GM21515 (cell line): ENCODE measurements around the gene CFAP77.

Experiments used
- ATAC-seq: cut with Tn5 transposase; IDR thresholded peaks from one replicate; pipeline ENCODE4 v1.9.1; 2021; ENCODE audit not compliant: unreplicated experiment

The CFAP77 gene

DNA sequence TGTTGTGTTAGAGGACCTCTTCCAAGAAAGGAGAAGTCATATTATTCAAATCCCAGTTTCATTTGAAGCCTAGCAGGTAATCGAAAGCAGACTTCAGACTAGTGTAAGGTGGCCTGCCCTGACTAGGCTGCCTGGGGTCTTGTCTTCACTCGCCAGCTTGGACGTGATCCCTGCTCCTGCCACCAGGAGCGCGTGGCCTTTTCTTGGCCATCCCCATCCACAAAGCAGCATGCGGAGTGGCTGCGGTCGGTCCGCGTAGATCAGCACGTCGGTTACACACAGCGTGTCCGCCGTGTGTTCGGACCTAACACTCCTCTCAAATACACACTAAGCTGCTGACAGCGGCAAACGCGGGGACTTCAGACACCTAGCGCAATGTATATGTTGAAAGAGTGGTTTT lies 37.3 kb downstream of the CFAP77 start:
- no peak for ATAC-seq

DNA sequence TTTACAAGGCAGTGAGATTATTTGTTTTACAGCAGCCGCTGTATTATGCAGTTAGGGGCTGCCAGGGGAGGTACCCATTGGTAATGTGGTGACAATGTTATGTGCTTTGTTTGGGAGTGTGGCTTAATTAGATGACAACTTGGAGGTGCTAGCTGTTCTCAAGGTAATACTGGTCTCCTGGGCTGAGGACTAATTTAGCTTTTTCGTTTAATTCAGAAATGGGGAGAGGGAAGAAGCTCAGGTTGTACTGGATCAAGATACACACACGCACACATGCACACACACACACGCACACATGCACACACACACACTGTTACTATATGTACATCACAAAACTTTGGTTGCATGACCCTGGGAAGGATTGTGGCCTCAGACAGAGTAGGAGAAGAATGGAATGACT lies 37.9 kb downstream of the CFAP77 start:
- no peak for ATAC-seq

DNA sequence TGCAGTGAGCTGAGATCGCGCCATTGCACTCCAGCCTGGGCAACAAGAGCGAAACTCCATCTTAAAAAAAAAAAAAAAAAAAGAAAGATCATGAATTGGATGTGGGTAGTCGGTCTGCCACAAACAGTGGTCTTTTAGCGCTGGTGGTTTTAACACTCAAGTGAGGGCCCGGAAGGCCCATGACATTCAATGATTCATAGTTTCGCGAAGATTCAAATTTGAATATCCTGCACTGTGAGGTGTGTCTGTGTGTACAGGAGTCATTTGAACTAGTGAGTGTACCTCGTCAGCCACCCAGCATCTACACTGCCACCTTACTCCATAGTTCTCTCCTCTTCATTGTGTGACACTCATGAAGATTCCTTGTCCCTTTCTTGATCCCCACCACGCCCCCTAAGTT lies 41.3 kb downstream of the CFAP77 start:
- ATAC-seq: no peak

DNA sequence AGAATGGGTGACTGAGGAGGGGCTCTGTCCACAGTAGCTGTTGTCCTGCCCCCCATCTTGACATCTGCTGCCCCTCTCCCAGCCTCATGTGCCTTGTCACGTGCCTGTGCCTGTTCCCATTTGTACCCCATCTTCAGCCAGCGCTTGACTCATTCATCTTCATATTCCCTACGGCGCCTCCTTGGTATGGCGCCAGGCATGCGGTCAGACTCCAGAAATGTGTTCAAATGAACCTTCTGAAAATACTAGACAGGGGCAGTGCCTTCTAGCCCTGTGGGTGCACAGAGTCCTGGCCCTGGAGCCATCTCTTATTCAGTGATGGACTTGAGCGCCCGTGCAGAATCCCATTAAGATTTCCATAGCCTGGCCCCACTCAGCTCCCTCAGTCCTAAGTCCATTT lies 46.2 kb downstream of the CFAP77 start:
- ATAC-seq: no peak

DNA sequence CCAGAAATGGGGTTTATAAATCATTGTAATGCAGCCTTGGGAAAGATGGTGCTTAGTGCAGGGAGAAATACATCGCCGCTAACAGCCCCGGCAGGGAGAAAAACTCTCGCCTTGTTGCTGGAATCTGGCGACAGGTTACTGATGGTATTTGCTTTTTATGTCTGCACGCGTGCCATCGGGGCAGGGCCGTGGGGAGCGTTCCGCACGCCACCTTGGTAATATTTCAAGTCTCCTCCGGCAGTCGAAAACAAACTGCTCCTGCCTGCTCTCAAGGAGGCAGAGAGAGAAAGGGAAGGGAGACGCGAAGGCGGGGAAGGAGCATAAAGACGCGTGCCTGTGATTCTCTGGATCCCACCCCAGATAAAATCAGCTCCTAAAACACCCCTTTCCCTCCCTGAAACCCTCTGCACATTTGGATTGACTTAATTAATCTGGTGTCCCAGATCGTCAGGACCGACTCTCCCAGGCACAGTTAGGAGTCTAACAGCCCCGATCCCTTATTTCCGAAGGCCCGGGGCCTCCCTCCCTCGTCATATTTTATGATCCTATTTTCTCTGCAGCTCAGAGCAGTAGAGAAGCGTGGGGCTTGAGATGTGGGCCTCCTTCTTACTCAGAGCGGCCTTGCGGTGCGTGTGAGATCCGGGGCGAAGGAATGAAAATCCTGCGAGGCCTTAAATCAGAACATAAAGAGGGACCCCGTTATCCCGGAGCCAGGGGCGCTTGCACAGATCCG lies 47.7 kb downstream of the CFAP77 start:
- ATAC-seq: no peak

DNA sequence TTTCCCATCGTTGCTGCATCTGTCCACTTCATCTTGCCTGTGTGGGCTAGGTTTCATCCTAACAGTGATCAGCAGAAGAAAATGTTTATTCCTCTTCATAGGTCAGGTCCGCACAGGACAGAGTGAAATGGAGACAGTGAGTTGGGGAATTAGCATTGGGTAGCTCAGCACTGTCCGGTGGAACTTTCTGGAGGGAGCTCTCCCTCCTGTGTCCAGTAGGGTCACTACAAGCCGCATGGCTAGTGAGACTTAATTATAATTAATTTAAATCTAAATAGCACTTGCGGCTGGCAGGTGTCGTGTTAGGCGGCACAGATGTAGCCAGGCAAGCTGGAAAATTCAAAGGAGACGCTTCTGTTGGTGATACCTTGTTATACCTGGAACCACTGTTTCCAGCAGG lies 48.4 kb downstream of the CFAP77 start:
- ATAC-seq: no peak

DNA sequence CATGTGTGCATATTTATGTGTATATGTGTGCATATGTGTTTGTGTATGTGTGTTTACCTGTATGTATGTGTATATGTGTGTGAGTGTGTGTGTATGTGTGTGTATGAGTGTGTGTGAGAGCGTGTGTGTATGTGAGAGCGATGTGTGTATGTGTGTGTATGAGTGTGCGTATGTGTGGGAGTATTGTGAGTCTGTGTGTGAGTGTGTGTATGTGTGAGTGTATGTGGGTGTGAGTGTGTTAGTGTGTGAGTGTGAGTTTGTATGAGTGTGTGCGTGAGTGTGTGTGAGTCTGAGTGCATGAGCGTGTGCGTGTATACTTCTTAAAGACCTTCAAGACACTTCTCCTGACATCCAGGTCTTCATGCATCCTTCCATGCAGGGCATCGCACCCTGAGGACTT lies 49.6 kb downstream of the CFAP77 start:
- no peak for ATAC-seq

DNA sequence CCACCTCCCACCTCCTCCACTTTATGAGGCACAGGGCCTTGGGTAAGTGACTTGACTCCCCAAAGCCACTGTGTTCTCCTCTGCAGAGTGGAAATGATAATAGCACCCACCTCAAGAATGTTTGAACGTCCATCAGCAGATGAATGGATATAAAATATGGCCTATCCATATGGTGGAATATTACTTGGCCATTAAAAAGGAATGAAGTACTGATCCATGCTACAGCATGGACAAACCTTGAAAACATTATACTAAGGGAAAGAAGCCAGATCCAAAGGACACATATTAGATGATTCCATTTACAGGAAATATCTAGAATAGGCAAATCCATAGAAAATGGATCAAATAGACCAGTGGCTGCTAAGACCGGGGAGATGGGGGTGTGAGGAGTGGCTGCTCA lies 50.2 kb downstream of the CFAP77 start:
- ATAC-seq: no peak

DNA sequence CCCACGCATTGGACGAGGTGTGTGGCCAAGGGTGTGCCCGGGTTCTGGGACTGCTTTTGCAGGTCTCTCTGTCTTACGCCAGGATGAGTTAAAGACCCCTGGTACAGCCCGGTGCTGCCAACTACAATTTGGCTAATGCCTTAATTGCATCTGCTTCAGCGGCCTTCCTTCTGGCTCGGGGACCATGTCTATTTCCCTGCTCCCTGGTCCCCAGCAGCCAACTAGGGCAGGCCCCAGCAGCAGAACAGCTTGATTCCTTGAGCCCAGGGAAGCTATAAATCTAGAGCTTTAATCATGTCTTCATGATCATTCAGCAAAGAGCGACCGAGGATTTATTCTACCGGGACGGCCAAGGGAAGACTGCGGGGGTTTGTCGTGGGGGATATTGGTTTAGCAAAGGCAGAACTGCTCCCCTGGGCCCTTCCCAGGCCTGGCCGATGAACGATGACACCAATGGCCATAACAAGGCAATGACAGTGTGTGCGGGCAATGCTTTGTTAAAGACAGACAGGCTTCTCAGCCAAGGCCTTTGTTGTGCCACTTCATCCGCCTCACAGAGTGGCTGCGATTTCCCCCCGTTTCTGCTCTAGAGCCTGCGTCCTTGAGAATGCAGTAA lies 51.4 kb downstream of the CFAP77 start:
- ATAC-seq: no peak

DNA sequence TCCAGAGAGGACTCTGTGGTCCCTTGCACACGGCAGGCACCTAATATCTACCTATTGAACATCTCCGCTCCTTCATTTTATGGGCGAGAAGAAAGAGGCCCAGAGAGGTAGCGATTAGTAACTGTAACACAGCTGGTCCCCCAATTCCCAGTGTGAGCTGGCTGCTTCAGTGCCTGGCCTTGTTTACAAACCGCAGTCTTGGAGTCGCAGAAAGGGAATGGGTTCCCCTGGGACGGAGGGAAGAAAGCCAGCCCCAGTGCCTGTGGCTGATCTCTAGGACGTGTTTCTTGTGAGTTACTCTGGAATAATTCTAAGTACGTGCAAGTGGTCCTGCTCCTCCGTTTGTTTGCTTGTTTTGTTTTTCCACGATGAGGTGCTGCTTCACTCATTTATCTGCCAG lies 52.0 kb downstream of the CFAP77 start:
- ATAC-seq: no peak

DNA sequence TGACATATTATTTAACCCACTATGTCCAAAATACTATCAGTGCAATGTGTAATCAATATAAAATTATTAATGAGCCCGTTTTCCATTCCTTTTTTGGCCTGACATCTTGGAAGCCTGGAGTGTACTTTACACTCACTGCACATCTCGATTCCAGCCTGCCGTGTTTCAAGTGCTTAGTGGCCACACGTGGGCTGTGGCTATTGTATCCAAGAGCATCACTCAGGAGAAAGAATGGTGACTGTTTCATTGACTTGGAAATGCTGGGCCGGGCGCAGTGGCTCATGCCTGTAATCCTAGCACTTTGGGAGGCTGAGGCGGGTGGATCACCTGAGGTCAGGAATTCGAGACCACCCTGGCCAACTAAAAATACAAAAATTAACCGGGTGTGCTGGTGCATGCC lies 54.5 kb downstream of the CFAP77 start:
- ATAC-seq: no peak

DNA sequence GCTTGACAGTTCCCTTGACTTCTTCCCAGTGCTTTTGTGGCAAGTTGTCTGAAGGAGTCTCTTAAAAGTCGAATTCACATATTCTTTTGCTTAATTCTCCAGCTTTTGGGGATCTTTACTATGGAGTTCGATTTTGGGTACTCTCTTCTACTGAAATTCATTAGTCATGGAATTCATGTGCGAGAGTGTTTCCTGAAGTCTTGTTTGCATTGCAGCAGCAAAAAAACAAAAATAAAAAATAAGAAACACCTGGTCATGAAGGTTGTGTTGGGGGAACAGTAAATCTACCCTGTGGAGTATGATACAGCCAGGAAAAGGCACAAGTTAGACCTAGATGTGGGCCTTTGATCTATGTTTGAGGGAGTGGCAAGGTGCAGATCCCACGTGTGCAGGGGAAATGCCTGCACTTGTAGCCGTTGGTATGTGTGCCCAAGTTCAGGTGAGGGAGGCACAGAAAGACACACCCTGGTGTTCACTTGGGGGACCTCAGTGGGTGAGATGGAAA lies 55.2 kb downstream of the CFAP77 start:
- no peak for ATAC-seq

DNA sequence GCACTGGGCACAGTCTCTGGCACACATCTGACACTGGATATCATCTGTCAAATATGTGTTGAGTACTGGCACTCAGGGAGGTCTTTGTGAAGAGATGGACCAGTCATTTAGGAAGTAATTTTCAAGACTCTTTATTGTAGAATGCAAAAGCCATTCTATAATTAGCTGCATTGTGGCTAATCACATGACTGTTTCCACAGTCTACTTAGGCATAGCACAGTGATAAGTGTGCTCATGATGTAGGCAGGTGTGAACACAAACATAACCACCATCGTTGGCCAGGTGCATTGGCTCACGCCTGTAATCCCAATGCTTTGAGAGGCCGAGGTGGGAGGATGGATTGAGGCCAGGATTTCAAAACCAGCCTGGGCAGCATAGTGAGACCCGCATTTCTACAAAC lies 62.2 kb downstream of the CFAP77 start:
- no peak for ATAC-seq

DNA sequence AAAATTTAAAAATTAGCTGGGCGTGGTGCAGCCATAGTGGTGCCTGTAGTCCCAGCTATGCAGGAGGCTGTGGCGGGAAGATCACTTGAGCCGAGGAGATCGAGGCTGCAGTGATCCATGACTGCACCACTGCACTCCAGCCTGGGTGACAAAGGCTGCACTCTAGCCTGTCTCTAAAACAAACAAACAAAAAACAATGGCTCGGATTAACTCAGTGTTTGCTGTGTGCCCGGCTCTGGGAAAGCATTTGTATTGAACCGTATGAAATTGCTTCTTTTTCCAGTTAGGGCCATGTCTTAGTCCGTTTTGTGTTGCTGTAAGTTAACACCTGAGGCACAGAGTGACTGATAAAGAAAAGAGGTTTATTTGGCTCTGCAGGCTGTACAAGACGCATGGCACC lies 62.6 kb downstream of the CFAP77 start:
- ATAC-seq: no peak

DNA sequence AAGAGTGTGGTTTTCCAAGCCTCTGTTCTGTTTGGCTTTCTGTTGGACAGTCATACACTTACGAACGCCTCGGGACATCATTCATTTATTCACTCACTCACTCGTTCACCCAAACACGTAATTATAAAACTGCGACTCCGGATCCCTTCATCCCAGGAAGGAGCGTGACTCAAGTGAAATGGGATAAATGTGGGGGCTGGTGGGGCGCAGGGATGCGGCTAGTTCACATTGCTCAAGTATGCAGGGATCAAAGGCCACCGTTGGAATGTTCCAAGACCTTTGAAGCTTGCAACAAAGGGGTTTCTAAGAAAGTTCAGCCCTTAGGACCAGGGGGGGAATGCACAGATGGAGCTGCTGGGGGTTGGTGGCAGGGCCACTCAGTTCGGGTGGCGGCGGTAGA lies 64.2 kb downstream of the CFAP77 start:
- no peak for ATAC-seq

DNA sequence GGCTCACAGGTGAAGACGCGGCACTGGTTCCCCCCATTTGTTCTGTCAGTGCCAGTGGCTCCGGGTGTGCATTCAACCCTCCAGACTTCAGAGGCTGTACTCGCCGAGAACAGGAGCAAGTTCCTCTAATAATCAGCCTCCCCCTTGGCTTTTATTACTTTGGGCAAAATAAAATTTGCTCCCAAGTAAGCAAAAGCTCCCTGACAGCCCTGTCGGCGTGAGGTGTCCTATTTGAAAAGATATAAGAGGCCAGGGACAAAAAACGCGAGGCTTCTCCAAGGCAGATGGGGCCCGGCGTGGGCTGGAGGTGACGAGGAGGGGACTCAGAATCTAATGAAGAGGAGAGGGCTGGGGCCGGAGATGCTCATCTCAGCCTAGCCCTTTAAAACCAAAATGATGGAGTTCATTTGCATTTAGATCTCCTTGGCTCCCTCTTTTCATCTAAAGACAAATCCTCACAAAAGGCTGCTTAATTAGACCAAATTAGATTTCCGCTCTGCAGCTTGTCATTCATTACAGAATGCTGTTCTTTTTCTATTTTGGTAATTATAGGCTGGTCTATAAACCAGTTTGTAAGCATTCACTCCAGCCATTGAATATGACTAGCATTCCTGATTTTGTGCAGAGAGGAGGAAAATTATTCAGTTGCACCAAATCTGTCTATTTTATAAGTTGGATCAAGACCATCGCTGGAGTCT lies 68.5 kb downstream of the CFAP77 start:
- ATAC-seq: no peak

DNA sequence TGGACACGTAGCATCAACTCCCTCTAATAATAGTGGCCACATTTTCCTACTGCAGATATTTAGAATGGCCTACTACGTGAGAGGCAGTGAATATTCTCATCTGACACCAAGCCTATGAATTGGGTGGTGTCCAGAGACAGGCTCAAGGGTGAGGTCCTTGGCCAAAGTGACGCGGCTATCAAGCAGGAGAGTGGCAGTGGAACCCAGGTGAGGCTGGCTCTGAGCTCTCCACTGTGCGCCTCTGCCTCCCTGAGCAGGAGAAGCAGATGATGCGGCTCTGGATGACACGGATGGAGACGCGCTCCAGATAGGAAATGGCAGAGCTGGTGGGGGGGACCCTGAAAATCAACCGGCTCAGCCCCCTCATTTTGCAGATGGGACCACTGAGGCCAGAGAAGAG lies 69.7 kb downstream of the CFAP77 start:
- no peak for ATAC-seq

DNA sequence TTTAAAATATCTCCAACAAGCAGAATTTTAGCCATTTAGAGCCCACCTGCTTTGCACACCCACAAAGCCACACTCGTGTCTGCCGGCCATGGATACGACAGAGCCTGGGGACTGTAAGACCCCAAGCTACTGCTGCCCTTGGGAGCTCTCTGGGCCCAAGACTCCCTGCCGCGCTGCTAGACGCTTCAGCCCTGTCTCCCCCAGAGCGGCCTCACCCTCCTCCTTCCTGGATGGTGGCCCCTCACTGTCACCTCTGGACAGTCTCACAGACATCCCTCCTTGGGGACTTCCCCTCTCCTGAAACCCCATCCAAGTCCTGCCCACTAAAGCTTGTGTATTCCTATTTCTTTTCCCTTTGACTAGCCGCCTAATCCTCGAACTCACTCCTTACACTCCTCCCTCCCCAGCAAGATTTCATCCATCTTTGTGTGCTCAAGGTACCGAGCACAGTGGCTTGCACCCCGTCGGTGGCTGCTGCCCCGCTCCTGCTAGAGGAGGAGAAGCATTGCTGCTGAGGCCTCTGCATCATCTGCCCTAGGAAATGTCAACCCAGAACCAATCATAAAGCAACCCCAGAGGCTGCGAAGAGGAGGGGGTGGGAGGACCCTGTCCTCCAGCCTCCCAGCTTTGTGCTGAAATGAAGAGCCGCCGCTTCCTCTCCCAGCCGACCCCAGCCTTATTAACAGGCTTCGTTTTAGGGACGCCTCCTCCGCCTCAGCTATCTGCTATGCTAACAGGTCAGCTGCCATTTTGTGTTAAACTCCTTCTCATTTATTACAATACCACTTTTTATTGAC lies 71.2 kb downstream of the CFAP77 start:
- no peak for ATAC-seq

DNA sequence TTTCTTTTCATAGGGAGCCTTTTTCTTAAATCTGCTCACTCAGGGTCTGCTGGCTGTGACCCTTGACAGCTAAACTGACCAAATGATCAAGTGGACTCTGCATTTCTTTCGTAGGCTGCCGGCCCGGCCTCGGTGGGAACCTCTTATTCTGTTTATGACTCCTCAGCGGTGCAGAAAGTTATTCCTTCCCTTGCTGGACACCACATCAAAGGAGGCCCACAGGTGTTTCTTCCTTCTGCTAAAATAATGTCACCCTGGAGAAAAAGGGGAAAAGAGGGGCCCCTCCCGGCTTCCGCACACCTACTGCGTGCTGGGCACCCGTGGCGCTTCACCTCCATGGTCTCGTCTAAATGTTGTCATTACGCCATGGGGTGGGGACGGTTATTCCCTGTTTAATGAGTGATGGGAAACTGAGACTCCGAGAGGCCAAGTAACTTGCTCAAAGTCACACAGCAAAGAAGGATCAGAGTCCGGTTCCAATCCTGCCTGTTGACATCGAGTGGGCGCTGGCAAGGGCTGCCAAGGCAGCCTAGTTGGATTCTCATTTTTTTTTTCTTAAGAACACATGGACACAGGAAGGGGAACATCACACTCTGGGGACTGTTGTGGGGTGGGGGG lies 72.3 kb downstream of the CFAP77 start:
- no peak for ATAC-seq

DNA sequence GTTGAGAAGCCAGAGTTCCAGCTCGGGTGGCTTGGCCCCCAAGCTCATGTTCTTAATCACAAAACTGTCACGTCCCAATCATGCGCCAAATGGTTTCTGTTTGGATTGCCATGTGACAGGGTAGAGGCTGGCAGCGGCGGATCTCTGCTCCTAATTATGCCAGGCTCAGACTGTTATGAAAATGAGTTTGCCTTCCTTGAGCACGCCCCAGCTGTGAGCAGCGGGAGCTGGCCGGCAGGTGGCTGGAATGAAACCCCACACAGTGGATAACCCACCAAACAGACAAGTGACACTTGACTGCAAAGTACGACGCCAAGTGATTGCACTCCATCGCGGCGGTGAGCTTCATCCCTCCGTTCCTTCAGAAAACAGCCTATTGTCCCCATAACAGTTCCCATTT lies 75.4 kb downstream of the CFAP77 start:
- ATAC-seq: no peak
